Dendritic cell treated with granulocyte-macrophage colony-stimulating factor and Interleukin-4, amounts not matched to agents 40 ng/mL and 50 ng/mL, for 4 days (primary cell): ENCODE data around the gene TMPRSS11F.
"Not testable (repeated sequence)": the region's sequence is repeated elsewhere in the genome, so short reads cannot be mapped to it uniquely, and the experiment has no call there.

ENCODE experiments used
- H3K27ac Mint-ChIP-seq: one replicate; pipeline ENCODE4 v1.8.0; 2022; ENCODE audit warnings: mild to moderate bottlenecking, mixed read lengths
- H3K27me3 Mint-ChIP-seq: one replicate; pipeline ENCODE4 v1.8.0; 2022; ENCODE audit warnings: mild to moderate bottlenecking, mixed read lengths
- H3K36me3 Mint-ChIP-seq: one replicate; pipeline ENCODE4 v1.8.0; 2022; ENCODE audit warnings: low read depth, mixed read lengths
- H3K4me1 Mint-ChIP-seq: one replicate; pipeline ENCODE4 v1.8.0; 2022; ENCODE audit warnings: low read depth, mixed read lengths
- H3K4me3 Mint-ChIP-seq: one replicate; pipeline ENCODE4 v1.8.0; 2022; ENCODE audit warnings: mild to moderate bottlenecking, moderate library complexity, mixed read lengths
- H3K9me3 Mint-ChIP-seq: one replicate; pipeline ENCODE4 v1.8.0; 2022; ENCODE audit warnings: mixed read lengths
- intact Hi-C: fragments of 100-400 bp; cut with micrococcal nuclease; formaldehyde crosslinking; loops from one replicate; pipeline ENCODE4 v1.15.0; 2022

The TMPRSS11F gene

GRCh38 chr4:68129793-68130192 is at the start of gene TMPRSS11F:
TMPRSS11F (minus strand) TSS chr4:68129869; CDS start chr4:68129820, 49 bp downstream.
- no peak within 1 kb of the TSS for H3K4me3 Mint-ChIP-seq
- no peaks in the 10 kb centered on the region for H3K27me3 Mint-ChIP-seq
- H3K9me3 Mint-ChIP-seq = peaks cover 16% of the 10 kb centered on the region
- H3K36me3 Mint-ChIP-seq = no peaks in the 10 kb centered on the region
- intact Hi-C loops = no loop called here
- H3K27ac Mint-ChIP-seq = no peak within 1 kb of the TSS
- H3K4me1 Mint-ChIP-seq = no peaks in the 10 kb centered on the region

- Mint-ChIP-seq H3K4me3 (no peak overlapping the region), H3K27ac (no peak overlapping the region), H3K4me1 (peaks cover 5% of the 10 kb centered on the region), H3K9me3 (no peaks in the 10 kb centered on the region), H3K27me3 (no peaks in the 10 kb centered on the region), H3K36me3 (no peaks in the 10 kb centered on the region)
- intact Hi-C loops = loop anchor here (2.0 to 5.0 kb wide), 3 partner anchors 190 to 430 kb away; no protein-coding TSS in a partner anchor
Measured at GRCh38 chr4:68176904-68177303, 47.2 kb upstream of the TMPRSS11F start.

- H3K4me3 Mint-ChIP-seq = no peak overlapping the region
- no peaks in the 10 kb centered on the region for H3K36me3 Mint-ChIP-seq
- intact Hi-C loops = loop anchor here (2.0 to 5.0 kb wide), 3 partner anchors 189 to 429 kb away; no protein-coding TSS in a partner anchor
- peaks cover 5% of the 10 kb centered on the region for H3K4me1 Mint-ChIP-seq
- H3K27ac Mint-ChIP-seq = no peak overlapping the region
- no peaks in the 10 kb centered on the region for H3K27me3 Mint-ChIP-seq
- no peaks in the 10 kb centered on the region for H3K9me3 Mint-ChIP-seq
Measured at GRCh38 chr4:68176500-68176899, 46.8 kb upstream of the TMPRSS11F start.

- intact Hi-C loops = loop anchor here (2.0 to 5.0 kb wide), 3 partner anchors 188 to 428 kb away; no protein-coding TSS in a partner anchor
- Mint-ChIP-seq H3K9me3 (no peaks in the 10 kb centered on the region), H3K4me3 (no peak overlapping the region), H3K4me1 (peaks cover under 1% of the 10 kb centered on the region), H3K27me3 (no peaks in the 10 kb centered on the region), H3K36me3 (no peaks in the 10 kb centered on the region), H3K27ac (no peak overlapping the region)
Measured at GRCh38 chr4:68175562-68176155, 46.0 kb upstream of the TMPRSS11F start.

- H3K36me3 Mint-ChIP-seq, H3K9me3 Mint-ChIP-seq, H3K4me1 Mint-ChIP-seq, H3K27me3 Mint-ChIP-seq, intact Hi-C loops, H3K27ac Mint-ChIP-seq, H3K4me3 Mint-ChIP-seq: not testable (repeated sequence)
Measured at GRCh38 chr4:68174389-68174788, 44.7 kb upstream of the TMPRSS11F start.

GRCh38 chr4:68172147-68172546 is 42.5 kb upstream of the TMPRSS11F start:
- H3K36me3 Mint-ChIP-seq, H3K27me3 Mint-ChIP-seq, H3K27ac Mint-ChIP-seq, H3K9me3 Mint-ChIP-seq, intact Hi-C loops, H3K4me1 Mint-ChIP-seq, H3K4me3 Mint-ChIP-seq: not testable (repeated sequence)

- H3K4me1 Mint-ChIP-seq = no peaks in the 10 kb centered on the region
- H3K4me3 Mint-ChIP-seq = no peak overlapping the region
- no peaks in the 10 kb centered on the region for H3K9me3 Mint-ChIP-seq
- no peak overlapping the region for H3K27ac Mint-ChIP-seq
- intact Hi-C loops = no loop called here
- H3K27me3 Mint-ChIP-seq = no peaks in the 10 kb centered on the region
- H3K36me3 Mint-ChIP-seq = no peaks in the 10 kb centered on the region
Measured at GRCh38 chr4:68167706-68168105, 38.0 kb upstream of the TMPRSS11F start.

GRCh38 chr4:68167166-68167565 is 37.5 kb upstream of the TMPRSS11F start:
- intact Hi-C loops = no loop called here
- H3K4me3 Mint-ChIP-seq = no peak overlapping the region
- H3K36me3 Mint-ChIP-seq = no peaks in the 10 kb centered on the region
- no peak overlapping the region for H3K27ac Mint-ChIP-seq
- no peaks in the 10 kb centered on the region for H3K27me3 Mint-ChIP-seq
- H3K9me3 Mint-ChIP-seq = no peaks in the 10 kb centered on the region
- H3K4me1 Mint-ChIP-seq = no peaks in the 10 kb centered on the region

- H3K27ac Mint-ChIP-seq = no peak overlapping the region
- H3K4me3 Mint-ChIP-seq = no peak overlapping the region
- H3K27me3 Mint-ChIP-seq = peaks cover 1% of the 10 kb centered on the region
- intact Hi-C loops = no loop called here
- H3K9me3 Mint-ChIP-seq = no peaks in the 10 kb centered on the region
- H3K36me3 Mint-ChIP-seq = no peaks in the 10 kb centered on the region
- H3K4me1 Mint-ChIP-seq = no peaks in the 10 kb centered on the region
Measured at GRCh38 chr4:68163754-68164153, 34.1 kb upstream of the TMPRSS11F start.

GRCh38 chr4:68162196-68162595 is 32.5 kb upstream of the TMPRSS11F start:
- H3K36me3 Mint-ChIP-seq = no peaks in the 10 kb centered on the region
- H3K4me3 Mint-ChIP-seq = no peak overlapping the region
- no peak overlapping the region for H3K27ac Mint-ChIP-seq
- H3K9me3 Mint-ChIP-seq = no peaks in the 10 kb centered on the region
- intact Hi-C loops = no loop called here
- H3K27me3 Mint-ChIP-seq = peaks cover 1% of the 10 kb centered on the region
- H3K4me1 Mint-ChIP-seq = no peaks in the 10 kb centered on the region

- intact Hi-C loops = no loop called here
- Mint-ChIP-seq H3K4me3 (no peak overlapping the region), H3K27me3 (no peaks in the 10 kb centered on the region), H3K27ac (no peak overlapping the region), H3K9me3 (peaks cover 5% of the 10 kb centered on the region), H3K36me3 (no peaks in the 10 kb centered on the region), H3K4me1 (no peaks in the 10 kb centered on the region)
Measured at GRCh38 chr4:68152411-68152810, 22.7 kb upstream of the TMPRSS11F start.

GRCh38 chr4:68148800-68149685 is 19.4 kb upstream of the TMPRSS11F start:
- Mint-ChIP-seq H3K4me3 (no peak overlapping the region), H3K27ac (no peak overlapping the region), H3K4me1 (no peaks in the 10 kb centered on the region), H3K9me3 (peaks cover 19% of the 10 kb centered on the region), H3K27me3 (no peaks in the 10 kb centered on the region), H3K36me3 (no peaks in the 10 kb centered on the region)
- intact Hi-C loops = no loop called here

GRCh38 chr4:68147079-68147478 is 17.4 kb upstream of the TMPRSS11F start:
- Mint-ChIP-seq H3K27ac (no peak overlapping the region), H3K9me3 (peaks cover 19% of the 10 kb centered on the region), H3K27me3 (no peaks in the 10 kb centered on the region), H3K4me1 (no peaks in the 10 kb centered on the region), H3K4me3 (no peak overlapping the region), H3K36me3 (no peaks in the 10 kb centered on the region)
- intact Hi-C loops = no loop called here

GRCh38 chr4:68145261-68145660 is 15.6 kb upstream of the TMPRSS11F start:
- H3K27ac Mint-ChIP-seq = no peak overlapping the region
- no peaks in the 10 kb centered on the region for H3K4me1 Mint-ChIP-seq
- H3K27me3 Mint-ChIP-seq = no peaks in the 10 kb centered on the region
- H3K4me3 Mint-ChIP-seq = no peak overlapping the region
- no peaks in the 10 kb centered on the region for H3K36me3 Mint-ChIP-seq
- intact Hi-C loops = no loop called here
- H3K9me3 Mint-ChIP-seq = peaks cover 19% of the 10 kb centered on the region
